ENCODE data around the gene TMEM52. TPM values are rescaled to one million over a fixed set of nuclear protein-coding genes. Genes with fewer than 3 reads are reported as not detected.

TMEM52 gene
- total and polyA plus RNA-seq, 2 of the 13 experiments (the other 11 are each of a cell fraction or from before 2014, with no cell fraction given): 13.2 to 18.7 TPM

GRCh38 chr1:1922956-1923833, 4.1 kb upstream of the TMEM52 start:
- CTCF ChIA-PET (ENCODE audit: low intra/inter-chr PET ratio, low total read pairs): no interaction called here
- Histone ChIP-seq H3K27ac (ENCODE audit: extremely low read length, insufficient read depth, low read length) (peak overlapping the region; percentile 80), H3K4me2 (ENCODE audit: low read depth, low read length) (peak overlapping the region; percentile 90), H3K27me3 (ENCODE audit: control insufficient read depth in 1 of 2, insufficient read depth in 2 of 2, low read length in 2 of 2) (peaks cover 23 to 38% of the 10 kb centered on the region in 2 experiments; a peak in 4 of 5 replicates), H4K20me1 (ENCODE audit: insufficient read depth, low read length) (no peaks in the 10 kb centered on the region), H3K4me3 (replicated peaks in 1 of 3; ENCODE audit: insufficient read depth in 1 of 3, low read depth in 2 of 3, low read length in 3 of 3) (peak overlapping the region; percentile 37 to 73 (median 60)), H3K36me3 (replicated peaks in 1 of 2; ENCODE audit: control insufficient read depth in 1 of 2, insufficient read depth in 2 of 2, low read length in 2 of 2) (no peaks in the 10 kb centered on the region), H3K79me2 (ENCODE audit: insufficient read depth, low read length) (no peaks in the 10 kb centered on the region), H3K9ac (ENCODE audit: insufficient read depth, low read depth, low read length) (peak overlapping the region; percentile 70), H3K9me3 (ENCODE audit: low read length) (no peaks in the 10 kb centered on the region), H2AFZ (ENCODE audit: low read length) (no peak overlapping the region), H3K4me1 (ENCODE audit: insufficient read depth, low read length) (peaks cover 67% of the 10 kb centered on the region)
- intact Hi-C loops (cut with micrococcal nuclease; ENCODE audit: unreplicated experiment): loop anchor here (1.0 kb wide), 1 partner anchor 30 kb away; no protein-coding TSS in a partner anchor
- 5% methylated on average over 4 of the region's 29 CpGs for WGBS (ENCODE audit: low lambda C conversion rate)
- no TSS peak for BruUV-seq (replicated peaks)
- in situ Hi-C loops (cut with HindIII; ENCODE audit: extremely low pct_ligation_motif_present, low pct_unique_long_range_greater_than_20kb): no loop called here
- POLR2A ChIA-PET: interaction anchor here (0.6 to 3.3 kb wide), 5 partner anchors 14 to 123 kb away, joined by 4 to 55 read pairs (median 5); no protein-coding TSS in a partner anchor
- FAIRE-seq (peak; percentile 94), ATAC-seq (peak; percentile 73), DNase-seq (ENCODE audit: low spot score) (peak; percentile 78)
- TF ChIP-seq MED8 (CRISPR knock-in tag; IDR thresholded peaks at IDR 0.05; ENCODE audit: insufficient replicate concordance) (no peak), ZNF564 (CRISPR knock-in tag; IDR thresholded peaks at IDR 0.05) (no peak; the same call in 1 of the 2 replicates), TFAP4 (IDR thresholded peaks at IDR 0.05; ENCODE audit: borderline replicate concordance, low read depth) (peak; percentile 75; the same call in 1 of the 2 replicates), MATR3 (CRISPR knock-in tag; IDR thresholded peaks at IDR 0.05) (no peak), ZNF367 (CRISPR knock-in tag; IDR thresholded peaks at IDR 0.05; ENCODE audit: borderline replicate concordance) (no peak), RARA (CRISPR knock-in tag; IDR thresholded peaks at IDR 0.05) (peak; percentile 65), ZNF619 (CRISPR knock-in tag; IDR thresholded peaks at IDR 0.05) (no peak), ZKSCAN8 (CRISPR knock-in tag; IDR thresholded peaks at IDR 0.05; ENCODE audit: borderline replicate concordance) (no peak), EHMT2 (IDR thresholded peaks at IDR 0.05; ENCODE audit: borderline replicate concordance, low read depth, low read length) (no peak), RARG (CRISPR knock-in tag; IDR thresholded peaks at IDR 0.05; ENCODE audit: low read depth) (no peak), MZF1 (CRISPR knock-in tag; IDR thresholded peaks at IDR 0.05; ENCODE audit: borderline replicate concordance) (no peak), ZNF75D (CRISPR knock-in tag; IDR thresholded peaks at IDR 0.05; ENCODE audit: borderline replicate concordance) (no peak), SALL1 (CRISPR knock-in tag; IDR thresholded peaks at IDR 0.05) (peak; percentile 71), NFE2L1 (CRISPR knock-in tag; IDR thresholded peaks at IDR 0.05; ENCODE audit: borderline replicate concordance) (no peak), KAT2B (IDR thresholded peaks at IDR 0.05; ENCODE audit: borderline replicate concordance, low read depth, low read length) (no peak), KLF13 (CRISPR knock-in tag; IDR thresholded peaks at IDR 0.05) (no peak; the same call in 1 of the 2 replicates), AGO1 (IDR thresholded peaks at IDR 0.05; ENCODE audit: low read depth, low read length, poor library complexity, severe bottlenecking) (peak; percentile 44), JUND (CRISPR knock-in tag; IDR thresholded peaks at IDR 0.05) (no peak), NFYC (CRISPR knock-in tag; IDR thresholded peaks at IDR 0.05) (no peak), ZBTB44 (CRISPR knock-in tag; IDR thresholded peaks at IDR 0.05) (no peak), GATAD2A (CRISPR knock-in tag; IDR thresholded peaks at IDR 0.05) (peak; percentile 69), ZNF329 (CRISPR knock-in tag; IDR thresholded peaks at IDR 0.05; ENCODE audit: low read depth) (no peak), TBP (CRISPR knock-in tag; IDR thresholded peaks at IDR 0.05) (no peak), ZNF253 (CRISPR knock-in tag; IDR thresholded peaks at IDR 0.05; ENCODE audit: borderline replicate concordance) (no peak)
